Ishikawa (cell line): Measurements from ENCODE around the gene WIPF1.

Source experiments
- CEBPB ChIP-seq: IDR thresholded peaks from 2 replicates; pipeline ENCODE4 v1.6.1; 2012
- CREB1 ChIP-seq: IDR thresholded peaks from 2 replicates; pipeline ENCODE4 v1.6.1; 2012; ENCODE audit warnings: low read depth
- EGR1 ChIP-seq: IDR thresholded peaks from 2 replicates; pipeline ENCODE4 v1.6.1; 2012
- EP300 ChIP-seq: IDR thresholded peaks from 2 replicates; pipeline ENCODE4 v1.6.1; 2012; ENCODE audit warnings: borderline replicate concordance
- FOXM1 ChIP-seq: IDR thresholded peaks from 2 replicates; pipeline ENCODE4 v1.6.1; 2012; ENCODE audit warnings: low read depth, borderline replicate concordance
- MAX ChIP-seq: IDR thresholded peaks from 2 replicates; pipeline ENCODE4 v1.6.1; 2012
- NFIC ChIP-seq: IDR thresholded peaks from 2 replicates; pipeline ENCODE4 v1.6.1; 2012
- RAD21 ChIP-seq: IDR thresholded peaks from 2 replicates; pipeline ENCODE4 v1.6.1; 2012; ENCODE audit warnings: low read depth
- REST ChIP-seq: IDR thresholded peaks from 2 replicates; pipeline ENCODE4 v1.6.1; 2012; ENCODE audit warnings: low read depth, mild to moderate bottlenecking
- TAF1 ChIP-seq: IDR thresholded peaks from 2 replicates; pipeline ENCODE4 v1.6.1; 2012; ENCODE audit warnings: low read depth, mild to moderate bottlenecking
- TCF12 ChIP-seq: IDR thresholded peaks from 2 replicates; pipeline ENCODE4 v1.6.1; 2012; ENCODE audit warnings: low read depth
- TEAD4 ChIP-seq: IDR thresholded peaks from 2 replicates; pipeline ENCODE4 v1.6.1; 2012
- YY1 ChIP-seq: IDR thresholded peaks from 2 replicates; pipeline ENCODE4 v1.6.1; 2012; ENCODE audit warnings: low read depth
- ZBTB7A ChIP-seq: IDR thresholded peaks from 2 replicates; pipeline ENCODE4 v1.6.1; 2012; ENCODE audit warnings: low read depth
- TF ChIP-seq, protein P1 (sequence below): IDR thresholded peaks from 2 replicates; pipeline ENCODE4 v1.6.1; 2012

The WIPF1 gene

DNA sequence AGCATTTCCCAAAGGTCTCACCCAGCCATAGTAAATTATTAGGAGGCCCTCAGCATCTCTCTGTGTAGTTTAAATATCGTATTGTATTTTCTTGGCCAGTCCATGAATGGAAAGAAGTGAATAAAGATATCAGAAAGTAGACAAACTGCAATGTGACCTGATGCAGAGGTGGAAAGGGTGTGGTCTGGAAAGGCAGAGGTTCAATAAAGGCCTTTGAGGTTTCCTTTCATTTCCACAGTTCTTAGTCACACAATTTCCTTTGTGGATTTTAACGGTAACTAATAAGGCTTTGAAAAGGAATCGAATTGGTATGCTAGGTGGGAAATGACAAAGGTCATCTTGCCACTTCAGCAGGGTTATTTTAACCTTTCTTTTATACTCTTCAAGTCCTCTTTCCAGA lies 20.1 kb upstream of the WIPF1 start:
- TF ChIP-seq TAF1 (no peak), NFIC (no peak), ZBTB7A (no peak), TEAD4 (no peak), CREB1 (no peak), FOXM1 (no peak), CEBPB (no peak), RAD21 (no peak), EP300 (no peak), MAX (no peak), TCF12 (no peak), YY1 (no peak)
- TF ChIP-seq, protein P1, sequence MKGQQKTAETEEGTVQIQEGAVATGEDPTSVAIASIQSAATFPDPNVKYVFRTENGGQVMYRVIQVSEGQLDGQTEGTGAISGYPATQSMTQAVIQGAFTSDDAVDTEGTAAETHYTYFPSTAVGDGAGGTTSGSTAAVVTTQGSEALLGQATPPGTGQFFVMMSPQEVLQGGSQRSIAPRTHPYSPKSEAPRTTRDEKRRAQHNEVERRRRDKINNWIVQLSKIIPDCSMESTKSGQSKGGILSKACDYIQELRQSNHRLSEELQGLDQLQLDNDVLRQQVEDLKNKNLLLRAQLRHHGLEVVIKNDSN: no peak

DNA sequence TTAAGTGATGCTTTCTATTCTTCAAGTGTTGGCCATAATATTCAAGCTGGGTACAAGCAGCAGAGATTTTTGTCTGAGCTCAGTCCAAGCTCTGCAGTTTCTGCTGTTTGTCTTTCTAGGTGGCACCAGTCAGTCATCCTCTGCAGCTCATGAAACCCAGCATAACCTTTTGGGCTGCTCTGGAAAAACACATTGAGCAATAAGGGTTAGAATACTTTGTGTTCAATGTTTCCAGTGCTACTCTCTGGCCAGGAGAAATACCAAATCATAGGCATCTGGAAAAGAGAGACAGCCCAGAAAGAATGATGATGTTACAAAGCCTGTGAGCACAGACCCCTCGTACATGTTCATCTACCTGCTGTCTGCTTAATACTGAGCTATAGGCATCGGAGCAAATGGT lies 19.5 kb upstream of the WIPF1 start:
- no peak for TF ChIP-seq EP300
- TF ChIP-seq NFIC: no peak
- TF ChIP-seq ZBTB7A: no peak
- no peak for TF ChIP-seq REST
- no peak for TF ChIP-seq YY1
- TF ChIP-seq TCF12: no peak
- no peak for TF ChIP-seq MAX
- no peak for TF ChIP-seq TEAD4
- TF ChIP-seq, protein P1: no peak
- no peak for TF ChIP-seq CREB1
- no peak for TF ChIP-seq FOXM1
- TF ChIP-seq RAD21: no peak
- TF ChIP-seq CEBPB: no peak
- no peak for TF ChIP-seq EGR1
- TF ChIP-seq TAF1: no peak

DNA sequence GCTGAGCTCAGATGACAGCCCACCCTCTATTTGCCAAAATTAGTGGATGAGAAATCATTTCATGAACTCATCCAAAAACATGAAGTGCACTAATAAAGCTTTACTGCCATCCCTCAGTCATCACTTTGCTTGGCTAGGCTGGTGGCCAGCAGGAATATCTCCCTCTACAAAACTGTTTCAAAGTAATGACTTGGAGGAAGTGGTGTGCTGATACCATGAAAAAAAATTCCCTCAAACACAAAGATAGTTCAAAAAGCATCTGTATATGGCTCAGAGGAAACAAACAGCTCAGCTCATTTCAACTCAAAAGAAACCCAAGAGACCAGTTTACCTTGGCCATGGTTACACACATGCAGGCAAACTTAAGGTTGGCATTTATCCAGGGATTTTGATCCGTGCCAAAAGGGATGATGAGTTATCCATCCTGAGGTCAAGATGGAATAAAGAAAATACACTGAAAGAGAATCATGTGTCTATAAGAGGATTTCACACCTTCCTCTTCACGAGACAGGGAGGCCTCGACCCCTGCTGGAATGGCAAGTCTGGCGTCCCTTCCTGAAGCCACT lies 18.4 kb upstream of the WIPF1 start:
- TF ChIP-seq REST (no peak), TCF12 (no peak), CREB1 (no peak), NFIC (no peak), EP300 (no peak), EGR1 (no peak), FOXM1 (no peak), RAD21 (no peak), CEBPB (no peak), TEAD4 (no peak), ZBTB7A (no peak), TAF1 (no peak), MAX (no peak), YY1 (no peak)
- TF ChIP-seq, protein P1: no peak

- TF ChIP-seq NFIC: no peak
- no peak for TF ChIP-seq EP300
- TF ChIP-seq FOXM1: no peak
- TF ChIP-seq TCF12: no peak
- TF ChIP-seq ZBTB7A: no peak
Observed at GRCh38 chr2:174614261-174614660, 16.7 kb upstream of the WIPF1 start.

DNA sequence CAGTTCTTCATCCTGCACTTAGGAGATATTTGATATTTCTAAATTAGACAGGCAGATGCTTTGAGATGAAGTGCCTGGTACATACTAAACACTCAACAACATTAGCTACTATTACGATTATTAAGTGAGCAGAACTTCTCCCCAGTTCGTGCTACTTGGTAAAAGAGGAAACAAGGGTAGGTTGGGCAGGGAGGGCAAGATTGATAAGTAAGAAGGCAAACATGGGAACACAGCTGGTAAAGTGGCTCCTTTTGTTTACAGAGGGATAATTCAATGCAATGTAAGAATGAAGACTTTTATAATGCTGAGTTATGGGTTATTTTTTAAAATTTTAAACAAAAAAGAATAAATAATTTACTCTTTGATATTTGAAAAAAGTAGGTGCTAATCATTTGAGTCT lies 15.9 kb upstream of the WIPF1 start:
- TF ChIP-seq EP300: no peak
- no peak for TF ChIP-seq TCF12
- no peak for TF ChIP-seq TAF1
